Stimulated activated CD4-positive, alpha-beta T cell treated with anti-CD3 and anti-CD28 coated beads, TNF-alpha, amount 100 ng/mL, for 48 hours (primary cell): ENCODE measurements around the gene HOXA3.

Source experiments
- DNase-seq, 3 donors: peaks; one replicate each; pipeline ENCODE4 v3.0.0-alpha.2; 2020; ENCODE audit warnings: low read depth in 3 of 3

HOXA3 gene

DNA sequence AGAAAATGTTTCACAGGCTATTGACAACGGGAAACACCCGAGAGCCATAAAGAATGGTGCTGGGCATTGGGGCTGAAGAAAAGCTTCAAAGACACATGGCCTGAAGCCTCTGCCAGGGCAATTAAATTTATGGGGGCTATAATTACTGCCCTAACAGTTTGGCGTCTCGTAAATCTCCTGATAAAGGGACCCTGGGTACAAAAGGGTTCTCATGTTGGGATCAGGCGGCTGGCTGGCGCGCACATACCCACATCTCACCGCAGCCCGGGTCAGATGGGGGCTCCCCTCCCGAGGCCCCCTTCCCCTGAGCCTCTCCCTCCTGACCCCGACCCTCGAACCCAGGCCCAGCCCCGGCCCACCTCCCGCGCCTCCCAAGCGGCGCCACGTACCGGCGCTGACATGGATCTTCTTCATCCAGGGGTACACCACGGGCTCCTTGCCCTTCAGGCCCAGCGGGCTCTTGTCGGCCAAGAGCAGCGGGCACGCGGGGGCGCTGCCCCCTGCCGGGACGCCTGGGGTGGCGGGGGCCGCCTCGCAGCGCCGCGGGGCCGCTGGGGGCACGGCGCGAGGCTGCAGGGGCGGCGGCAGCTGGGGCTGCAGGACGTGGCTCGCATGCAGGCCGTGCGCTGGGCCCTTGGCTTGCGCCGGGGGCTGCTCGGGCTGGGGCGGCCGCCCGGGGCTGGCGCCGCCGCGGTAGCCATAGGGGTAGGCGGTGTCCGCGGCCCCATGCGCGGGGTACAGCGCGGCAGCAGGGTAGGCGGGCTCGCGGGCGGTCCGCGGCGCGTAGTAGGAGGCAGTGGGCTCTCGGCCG, 22.4 kb downstream of the HOXA3 start:
- DNase-seq = no peak

- DNase-seq = no peak
Observed at GRCh38 chr7:27128776-27129728, 23.3 kb downstream of the HOXA3 start.

DNA sequence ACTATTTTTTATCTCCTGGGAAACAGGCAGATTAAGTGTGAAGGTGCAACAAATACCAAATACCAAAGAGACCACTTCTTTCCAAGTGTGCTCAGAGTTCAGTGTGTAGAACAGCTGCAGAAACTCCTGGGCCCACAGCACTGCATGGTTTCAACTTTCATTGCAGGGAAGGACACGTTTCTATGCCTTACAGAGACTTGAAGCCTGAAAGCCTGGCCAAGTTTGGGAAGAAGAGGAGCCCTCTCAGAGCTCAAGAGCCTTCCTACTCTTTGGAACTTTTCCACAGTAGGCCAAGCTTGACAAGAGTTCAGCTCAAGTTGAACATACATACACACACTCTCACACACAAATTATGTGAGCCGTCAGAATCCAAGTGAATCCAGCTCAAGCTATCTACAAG, 24.3 kb downstream of the HOXA3 start:
- DNase-seq = no peak

DNA sequence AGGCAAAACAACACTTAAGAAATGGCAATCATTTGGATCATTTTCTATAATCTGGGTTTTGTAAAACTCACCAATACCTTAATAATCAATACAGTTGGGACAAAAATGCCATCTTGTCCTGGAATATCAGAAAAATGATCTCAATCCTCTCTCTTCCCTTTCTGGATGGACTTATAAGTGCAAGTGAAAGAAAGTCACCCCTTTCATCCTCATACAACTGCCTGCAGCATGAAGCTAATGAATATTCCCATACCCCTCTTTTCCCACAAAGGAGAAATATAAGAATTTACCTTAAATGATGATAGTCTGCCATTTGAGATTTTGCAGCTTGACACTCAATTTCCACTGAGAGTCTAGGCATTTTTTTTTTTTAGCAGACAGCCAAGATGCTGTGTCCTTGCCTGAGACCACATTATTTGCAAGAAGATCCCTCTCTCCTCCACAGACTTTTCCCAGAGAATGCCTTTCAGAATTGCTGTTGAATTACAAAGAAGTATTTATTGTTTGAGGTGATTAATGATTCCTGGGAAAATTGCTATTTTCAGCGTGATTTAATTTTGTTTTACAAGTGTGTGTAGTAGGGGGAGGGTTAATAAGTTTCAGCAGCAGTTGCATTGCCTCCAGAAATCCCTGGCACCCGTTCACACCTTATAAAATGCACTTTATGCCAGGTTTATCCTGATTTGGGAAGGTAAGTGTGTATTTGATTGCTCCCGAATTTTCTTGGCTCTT, 25.6 kb downstream of the HOXA3 start:
- no peak for DNase-seq

GRCh38 chr7:27125986-27126394, 26.4 kb downstream of the HOXA3 start:
- no peak for DNase-seq

GRCh38 chr7:27124902-27125689, 27.3 kb downstream of the HOXA3 start:
- DNase-seq = no peak

DNA sequence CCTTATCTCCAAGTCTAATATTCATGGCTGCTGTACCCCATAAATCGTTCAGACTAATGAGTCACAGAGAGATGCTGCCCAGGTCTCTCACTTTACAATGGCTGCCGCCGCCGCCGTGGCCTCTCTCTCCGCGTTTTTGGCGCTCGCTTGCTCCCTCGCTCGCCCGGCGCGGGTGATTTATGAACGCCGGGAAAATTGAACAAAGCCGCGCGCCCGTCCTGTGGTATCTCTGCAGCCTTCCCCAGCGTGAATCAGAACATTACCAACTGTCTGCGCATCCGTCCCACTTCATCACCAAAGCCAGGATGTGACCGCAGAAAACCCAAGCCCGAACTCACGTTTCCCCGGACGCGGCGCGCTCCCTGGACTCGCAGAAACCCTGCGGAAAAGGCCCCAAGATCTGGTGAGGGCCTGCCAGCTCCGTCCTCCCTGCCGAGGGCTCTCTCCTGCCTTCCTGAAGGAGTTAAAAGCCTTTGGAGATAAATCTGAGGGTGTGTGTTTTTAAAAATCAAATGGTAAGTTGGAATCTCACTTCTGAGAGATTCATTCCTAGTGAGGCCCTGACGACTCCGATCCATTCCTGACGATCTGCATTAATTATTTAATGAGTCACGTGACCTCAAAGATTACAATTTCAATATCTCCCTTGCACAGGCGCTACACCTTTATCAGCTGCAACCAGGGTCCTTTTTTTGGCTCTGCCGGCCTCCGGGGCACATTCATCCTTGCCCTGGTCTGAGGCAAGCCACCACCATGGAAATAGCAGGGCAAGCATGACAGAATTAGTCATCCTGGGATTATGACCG, 28.1 kb downstream of the HOXA3 start:
- no peak for DNase-seq

GRCh38 chr7:27123477-27124053, 28.8 kb downstream of the HOXA3 start:
- no peak for DNase-seq

- no peak for DNase-seq
Observed at GRCh38 chr7:27123007-27123476, 29.3 kb downstream of the HOXA3 start.

- DNase-seq = no peak
Observed at GRCh38 chr7:27122077-27122910, 30.1 kb downstream of the HOXA3 start.

- DNase-seq = no peak
Observed at GRCh38 chr7:27121684-27122076, 30.7 kb downstream of the HOXA3 start.

DNA sequence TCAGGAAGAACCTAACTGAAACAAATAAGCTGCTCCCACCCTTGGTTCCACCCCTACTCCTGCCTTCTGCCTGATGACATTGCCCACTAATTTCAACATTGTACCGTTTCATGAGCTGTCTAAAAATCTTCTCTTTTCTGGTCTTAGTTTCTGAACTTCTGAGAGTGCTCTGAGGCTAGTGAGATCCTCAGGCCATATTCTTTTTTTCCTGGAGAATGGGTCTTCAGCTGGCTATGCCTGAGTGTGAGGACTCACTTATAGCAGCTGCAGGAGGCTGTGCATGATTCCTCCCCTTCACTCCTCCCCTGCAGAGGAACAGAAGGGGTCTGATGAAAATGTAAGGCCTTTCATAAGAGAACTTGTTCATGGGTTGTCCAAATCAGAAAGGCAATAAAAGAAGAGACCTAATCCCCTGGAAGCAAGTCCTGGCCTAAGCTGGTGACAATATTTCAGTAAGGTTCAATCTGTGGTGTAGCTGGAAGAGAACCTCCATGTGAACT, 32.9 kb downstream of the HOXA3 start:
- DNase-seq = no peak

GRCh38 chr7:27118580-27118979, 33.8 kb downstream of the HOXA3 start:
- no peak for DNase-seq

DNA sequence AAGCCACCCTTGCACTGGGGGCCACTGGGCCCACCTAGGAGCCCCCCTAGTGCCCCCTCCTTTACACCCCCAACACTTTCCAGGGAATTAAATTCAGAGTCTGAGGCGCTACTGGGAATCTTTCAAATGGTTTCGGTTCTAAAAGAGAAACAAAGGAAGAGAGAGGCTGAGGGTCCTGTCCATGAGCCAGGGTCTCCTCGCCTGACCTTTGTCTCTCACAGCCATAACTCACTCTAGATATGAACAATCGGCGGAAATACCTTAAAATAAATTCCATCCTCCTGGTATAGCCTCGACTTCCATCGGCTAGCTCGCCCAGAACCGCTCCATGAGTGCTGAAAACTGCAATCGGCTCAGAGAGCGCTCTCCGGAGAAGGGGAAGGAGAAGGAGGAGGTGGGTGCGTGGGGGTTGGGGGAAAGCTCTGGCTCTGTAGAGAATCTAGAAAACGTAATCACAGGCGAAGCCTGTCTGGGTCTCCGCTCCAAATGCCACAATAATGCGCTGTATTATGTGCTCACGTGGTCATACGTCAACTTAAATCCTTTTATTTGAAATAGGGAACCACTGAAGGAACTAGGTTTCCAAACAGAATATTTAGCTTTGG, 34.4 kb downstream of the HOXA3 start:
- DNase-seq = no peak

GRCh38 chr7:27116962-27117886, 35.2 kb downstream of the HOXA3 start:
- DNase-seq = no peak

DNA sequence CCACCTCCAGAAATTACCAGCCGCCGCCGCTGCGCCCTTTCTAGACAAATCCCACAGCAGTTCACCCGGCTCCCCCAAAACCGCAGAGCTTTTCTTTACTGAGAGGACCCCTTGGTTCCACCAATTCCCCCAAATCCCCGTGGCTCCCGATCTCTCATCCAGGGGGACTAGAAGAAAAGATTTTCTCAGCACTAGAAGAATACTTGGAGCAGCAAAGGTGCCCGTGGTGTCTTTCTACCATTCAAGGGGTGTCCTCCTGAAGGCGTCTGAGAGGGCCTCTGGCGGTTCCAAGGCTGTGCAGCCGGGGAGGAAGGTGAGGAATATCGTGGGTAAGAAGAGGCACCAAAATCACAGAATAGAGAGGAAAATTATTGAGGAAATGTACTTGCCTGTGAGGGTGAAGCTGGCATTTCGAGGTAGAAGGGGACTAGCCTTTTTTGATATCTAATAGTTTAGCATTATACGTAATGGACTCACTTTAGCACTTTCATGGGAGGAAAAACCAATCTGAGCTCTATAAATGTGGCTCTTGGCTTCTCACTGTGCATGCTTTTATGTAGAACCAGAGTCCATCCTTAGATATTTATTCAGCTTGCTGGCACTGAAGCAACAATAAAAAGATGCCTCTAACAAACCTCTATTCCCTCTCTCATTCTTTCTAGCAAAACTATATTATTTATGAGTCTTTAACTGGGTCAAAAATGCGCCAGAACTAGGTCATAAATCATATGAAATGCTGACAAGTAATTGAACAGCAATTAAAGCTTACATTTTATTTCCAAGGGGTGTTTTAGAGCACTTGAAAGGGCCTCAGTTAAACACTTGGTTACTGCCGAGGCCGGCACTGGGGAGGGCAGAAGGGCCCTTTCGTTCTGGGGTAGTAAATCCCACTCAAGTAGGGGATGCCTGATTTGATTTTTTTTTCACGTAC, 36.1 kb downstream of the HOXA3 start:
- DNase-seq = no peak
